ENCODE results near the gene KIAA1210.

The KIAA1210 gene

DNA sequence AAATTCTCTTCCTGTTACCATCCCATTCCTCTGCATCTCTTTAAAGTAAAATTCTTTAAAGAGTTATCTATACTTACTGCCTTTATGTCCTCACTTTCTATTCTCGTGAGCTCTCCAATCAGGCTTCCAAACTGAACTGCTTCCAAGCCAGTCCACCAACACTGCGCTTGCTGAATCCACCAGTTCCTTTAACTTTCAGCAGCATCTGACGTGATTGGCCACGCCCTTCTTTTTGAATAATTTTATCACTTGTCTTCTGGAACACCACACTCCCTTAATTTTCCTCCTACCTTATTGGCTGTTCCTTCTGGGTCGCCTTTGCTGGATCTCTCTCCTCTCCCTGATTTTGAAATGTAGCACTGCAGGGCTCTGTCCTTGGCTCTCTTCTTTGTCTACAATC lies at the start of gene KIAA1210:
Gene KIAA1210, minus strand, starts transcription at position 163 of the 400 bp plus-strand sequence. CDS start 4,170 bp downstream, outside the sequence.
- in situ Hi-C loops (cut with MboI; ENCODE audit: low sequenced_read_pairs), result no loop called here

GRCh38 chrX:119177278-119177677 lies 49.7 kb upstream of the KIAA1210 start:
- in situ Hi-C loops (cut with MboI; ENCODE audit: low sequenced_read_pairs), result no loop called here

- in situ Hi-C loops (cut with MboI; ENCODE audit: low sequenced_read_pairs), result no loop called here
These were observed 47.3 kb upstream of the KIAA1210 start for GRCh38 chrX:119174900-119175299.

DNA sequence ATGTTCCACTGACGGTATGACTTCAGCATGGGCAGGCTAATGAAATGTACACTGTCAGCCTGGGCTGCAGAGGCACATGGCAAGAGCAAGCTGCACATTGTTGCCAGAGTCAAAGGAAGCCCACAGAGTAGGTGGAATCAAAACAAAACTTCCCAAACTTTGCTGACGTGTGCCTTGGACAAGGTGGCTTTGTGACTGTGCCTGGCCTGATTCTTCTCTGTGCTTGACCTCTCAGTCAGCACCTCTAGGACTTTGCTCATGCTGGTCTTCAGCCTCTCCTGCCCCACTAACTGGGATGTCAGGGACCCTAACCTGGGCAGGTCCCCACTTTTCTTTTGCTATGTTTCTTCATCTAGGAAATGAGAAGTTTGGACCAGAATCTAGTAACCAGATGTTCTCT lies 40.5 kb upstream of the KIAA1210 start:
- in situ Hi-C loops (cut with MboI; ENCODE audit: low sequenced_read_pairs), result no loop called here

- in situ Hi-C loops (cut with MboI; ENCODE audit: low sequenced_read_pairs), result no loop called here
These were observed 30.6 kb upstream of the KIAA1210 start for GRCh38 chrX:119158226-119158625.

GRCh38 chrX:119156241-119156640 lies 28.6 kb upstream of the KIAA1210 start:
- in situ Hi-C loops (cut with MboI; ENCODE audit: low sequenced_read_pairs), result no loop called here

DNA sequence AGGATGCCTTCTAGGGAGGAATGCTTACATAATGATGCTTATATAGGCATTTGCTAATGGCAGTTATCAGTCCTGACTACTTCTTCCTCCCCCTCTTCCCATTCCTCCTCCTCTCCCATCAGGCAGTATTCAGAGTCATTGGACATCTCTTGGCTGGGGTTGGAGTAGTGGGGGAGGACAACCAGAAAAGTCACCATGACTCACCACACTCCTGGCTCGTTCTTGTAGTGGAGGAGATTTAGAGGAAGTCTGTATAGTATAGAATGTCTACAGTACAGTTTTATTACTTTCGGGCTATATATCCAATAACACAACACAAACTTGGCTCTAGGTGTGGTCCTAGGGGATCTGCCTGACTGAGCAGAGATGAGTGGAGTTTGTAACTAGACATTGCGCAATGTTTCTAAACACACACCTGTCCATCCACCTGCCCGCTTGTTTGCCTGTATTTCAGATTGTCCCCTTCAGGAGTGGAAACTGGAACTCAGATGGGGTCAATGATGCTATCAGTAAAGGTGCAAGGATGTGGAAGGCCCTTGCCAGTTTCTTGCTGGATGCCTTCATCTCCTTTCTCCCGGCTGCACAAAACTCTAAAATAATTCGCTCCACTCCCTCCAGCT lies 27.9 kb upstream of the KIAA1210 start:
- in situ Hi-C loops (cut with MboI; ENCODE audit: low sequenced_read_pairs), result no loop called here

- in situ Hi-C loops (cut with MboI; ENCODE audit: low sequenced_read_pairs), result no loop called here
These were observed 23.4 kb upstream of the KIAA1210 start for GRCh38 chrX:119151051-119151380.

DNA sequence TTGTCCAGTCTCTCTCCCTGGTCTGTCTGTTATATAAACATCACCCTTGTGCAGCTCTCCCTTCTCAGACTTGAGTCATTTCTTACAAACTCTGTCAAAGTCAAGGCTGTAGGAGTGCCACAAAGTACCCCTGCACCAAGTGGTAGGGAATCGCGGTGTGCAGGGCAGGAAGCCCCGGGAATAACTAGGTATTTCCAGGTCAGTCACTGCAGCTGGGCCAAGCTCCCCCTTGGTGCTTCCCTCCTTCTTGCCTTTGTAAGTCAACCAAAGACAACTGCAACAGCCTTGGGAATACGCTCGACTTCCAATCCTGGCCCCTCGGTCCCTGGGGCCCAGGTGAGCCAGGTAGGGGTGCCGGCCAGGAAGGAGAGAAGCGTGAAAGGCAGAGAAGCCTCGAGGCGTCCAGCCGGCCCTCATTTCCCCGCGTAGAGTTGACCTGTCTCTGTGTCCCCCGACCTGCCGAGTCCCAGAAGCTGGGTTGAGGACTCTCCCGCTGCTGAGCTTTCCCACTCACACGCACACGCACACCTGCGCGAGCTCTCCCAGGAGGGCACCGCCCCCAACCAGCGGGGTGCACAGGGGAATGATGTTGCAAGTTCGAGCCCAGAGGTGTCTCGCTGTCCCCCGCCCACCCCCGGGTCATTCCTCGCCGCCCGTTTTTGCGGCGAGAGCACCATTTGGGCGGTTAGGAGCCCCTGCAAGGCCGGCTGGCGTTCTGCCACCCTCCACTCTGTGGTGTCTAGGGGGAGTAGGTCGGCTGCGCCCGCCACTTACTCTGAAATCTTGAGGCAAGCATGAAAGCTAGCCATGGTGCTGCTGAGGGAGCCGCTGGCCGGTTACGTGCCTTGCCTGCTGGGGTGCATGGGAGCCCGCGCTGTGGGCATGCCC lies 22.8 kb upstream of the KIAA1210 start:
- in situ Hi-C loops (cut with MboI; ENCODE audit: low sequenced_read_pairs), result no loop called here

DNA sequence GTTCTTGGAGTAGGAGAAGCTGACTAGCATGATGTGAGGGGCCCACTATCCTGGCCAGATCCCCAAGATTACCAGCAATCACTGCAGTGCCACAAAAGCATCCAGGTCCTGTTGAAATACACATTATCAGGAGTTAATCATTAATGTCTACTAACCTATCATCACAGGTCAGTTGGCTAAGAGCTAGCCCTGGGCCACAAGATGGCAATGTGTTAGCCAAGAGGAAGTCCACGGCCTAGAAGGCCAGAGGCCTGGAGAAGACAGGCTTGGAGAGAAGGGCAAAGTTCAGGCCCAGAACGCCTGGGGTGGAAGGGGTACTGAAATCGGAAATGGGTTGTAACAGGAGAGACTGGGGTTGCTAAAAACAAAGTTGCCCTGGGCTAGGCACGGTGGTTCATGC lies 19.9 kb upstream of the KIAA1210 start:
- in situ Hi-C loops (cut with MboI; ENCODE audit: low sequenced_read_pairs), result no loop called here

GRCh38 chrX:119145241-119145653 lies 17.6 kb upstream of the KIAA1210 start:
- in situ Hi-C loops (cut with MboI; ENCODE audit: low sequenced_read_pairs), result no loop called here

GRCh38 chrX:119134466-119134865 lies 6.9 kb upstream of the KIAA1210 start:
- in situ Hi-C loops (cut with MboI; ENCODE audit: low sequenced_read_pairs), result no loop called here

DNA sequence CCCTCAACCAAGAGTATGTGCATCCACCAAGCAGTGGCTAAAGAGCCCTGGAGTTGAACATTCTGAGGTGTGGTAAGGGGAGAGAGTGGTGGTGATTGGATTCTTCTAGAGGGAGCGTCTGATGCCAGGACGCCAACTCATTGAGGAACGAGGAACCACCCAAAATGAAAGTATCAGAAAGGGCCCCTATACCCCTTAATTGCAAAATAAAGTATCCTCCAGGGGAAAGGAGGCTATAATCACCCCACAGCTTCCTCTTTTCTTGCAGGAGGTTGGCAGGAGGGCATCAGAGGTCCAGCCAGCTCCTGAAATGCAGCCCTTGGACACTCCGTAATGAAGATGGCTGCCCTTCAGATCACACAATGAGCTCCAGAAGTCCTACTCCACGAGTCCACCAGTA lies 5.3 kb upstream of the KIAA1210 start:
- in situ Hi-C loops (cut with MboI; ENCODE audit: low sequenced_read_pairs), result no loop called here

- in situ Hi-C loops (cut with MboI; ENCODE audit: low sequenced_read_pairs), result no loop called here
These were observed 4.7 kb upstream of the KIAA1210 start for GRCh38 chrX:119132316-119132715.

DNA sequence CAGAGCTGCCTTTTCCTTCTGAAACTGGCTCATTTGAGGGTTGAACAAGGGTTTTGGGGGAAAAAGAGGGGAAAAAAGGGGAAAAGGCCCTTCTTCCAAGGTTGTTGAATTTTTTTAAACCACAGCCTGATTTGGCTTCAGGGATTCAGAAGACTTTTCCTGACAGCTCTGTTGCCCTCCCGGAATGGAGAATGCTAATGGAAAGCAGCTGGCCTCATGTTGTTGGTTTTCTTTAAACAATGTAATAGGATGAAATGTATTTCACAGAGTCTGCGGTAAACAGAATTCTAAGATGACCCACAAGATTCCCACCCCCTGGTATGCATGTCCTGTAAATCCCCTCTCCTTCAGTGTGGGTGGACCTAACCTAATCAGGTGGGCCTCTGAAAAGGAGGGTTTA lies 3.3 kb upstream of the KIAA1210 start:
- in situ Hi-C loops (cut with MboI; ENCODE audit: low sequenced_read_pairs), result no loop called here

- in situ Hi-C loops (cut with MboI; ENCODE audit: low sequenced_read_pairs), result no loop called here
These were observed 6.3 kb downstream of the KIAA1210 start for GRCh38 chrX:119121341-119121740.

DNA sequence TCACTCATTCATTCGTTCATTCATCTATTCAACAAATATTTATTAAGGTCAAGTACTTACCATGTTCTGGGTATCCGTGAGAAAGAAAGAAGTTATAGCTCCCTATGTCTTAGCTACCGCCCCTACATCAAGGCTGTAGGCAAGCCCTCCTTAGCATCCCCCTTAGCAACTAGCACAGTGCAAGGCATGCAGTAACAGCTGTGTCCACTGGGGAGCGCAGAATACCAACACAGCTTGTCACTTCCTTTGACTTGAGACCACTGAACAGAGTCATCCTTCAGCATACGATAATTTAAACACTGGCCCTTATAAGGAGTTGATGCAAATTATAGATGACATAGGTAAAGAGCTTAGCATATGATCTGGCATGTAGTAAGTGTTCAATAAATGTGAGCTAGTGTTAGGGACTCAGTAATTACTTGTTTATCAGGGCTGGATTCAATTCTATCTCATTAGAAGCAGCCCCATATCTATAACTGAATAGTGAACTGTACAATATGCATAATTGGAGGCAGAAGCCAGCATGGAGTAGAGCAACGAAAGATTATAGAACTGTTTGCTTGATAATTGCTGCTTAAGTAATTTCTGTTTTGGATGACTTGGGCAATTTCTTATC lies 8.7 kb downstream of the KIAA1210 start:
- in situ Hi-C loops (cut with MboI; ENCODE audit: low sequenced_read_pairs), result no loop called here

- in situ Hi-C loops (cut with MboI; ENCODE audit: low sequenced_read_pairs), result no loop called here
These were observed 20.4 kb downstream of the KIAA1210 start for GRCh38 chrX:119107206-119107605.

DNA sequence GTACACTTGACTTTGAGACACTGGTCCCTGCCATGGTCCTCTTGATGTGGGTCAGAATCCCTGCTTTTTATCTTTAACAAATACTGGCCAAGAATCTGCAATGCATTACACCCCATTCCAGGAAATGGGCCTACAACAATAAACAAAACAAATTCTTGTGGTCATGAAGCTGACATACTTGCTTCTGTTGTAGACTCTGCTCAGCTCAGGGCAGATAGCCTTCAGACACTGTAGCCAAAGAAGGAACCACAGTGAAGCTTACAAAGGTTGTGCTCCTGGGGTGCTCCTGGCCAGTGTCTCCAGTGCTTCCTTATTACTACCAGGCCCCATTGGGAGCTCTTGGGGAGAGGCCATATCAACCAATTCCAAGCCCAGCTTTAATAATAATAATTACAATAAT lies 21.8 kb downstream of the KIAA1210 start:
- in situ Hi-C loops (cut with MboI; ENCODE audit: low sequenced_read_pairs), result no loop called here

GRCh38 chrX:119101168-119101567 lies 26.4 kb downstream of the KIAA1210 start:
- in situ Hi-C loops (cut with MboI; ENCODE audit: low sequenced_read_pairs), result no loop called here

DNA sequence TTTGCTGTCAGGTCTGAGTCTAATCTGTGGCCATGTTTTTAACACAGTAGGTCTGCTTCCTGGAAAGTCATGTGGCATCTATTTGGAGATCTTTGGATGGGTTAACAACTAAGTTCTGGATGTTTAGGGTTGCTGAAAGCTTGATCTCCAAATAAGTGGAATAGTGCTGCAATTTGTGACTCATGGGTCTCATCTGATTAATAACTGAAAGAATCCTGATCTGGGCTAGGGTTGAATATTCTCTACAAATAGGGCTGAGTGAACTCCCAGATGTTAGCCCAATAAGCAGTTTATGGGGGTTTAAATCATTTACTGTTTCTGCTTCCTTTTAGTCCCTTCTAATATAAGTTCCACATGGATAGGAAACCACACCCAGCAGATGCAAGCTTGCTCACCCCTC lies 31.7 kb downstream of the KIAA1210 start:
- in situ Hi-C loops (cut with MboI; ENCODE audit: low sequenced_read_pairs), result no loop called here

DNA sequence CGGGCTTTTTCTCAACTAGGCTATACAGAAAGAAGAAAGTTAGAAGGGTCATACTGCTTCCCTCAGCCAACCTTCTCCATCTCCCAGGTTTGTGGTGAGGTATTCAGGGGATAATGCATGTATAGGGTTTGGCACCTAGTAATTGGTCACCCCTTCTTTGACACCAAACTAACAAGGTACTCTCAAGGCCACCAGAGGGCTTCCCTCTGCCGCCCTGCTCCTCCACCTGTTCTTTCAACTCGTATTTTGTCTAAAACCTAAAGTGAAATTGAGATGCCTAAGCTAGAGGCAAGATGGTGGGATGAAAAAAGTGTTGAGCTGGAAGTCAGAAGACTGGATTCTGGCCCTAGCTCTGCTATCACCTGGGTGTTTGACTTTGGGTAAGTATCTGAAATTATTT lies 32.8 kb downstream of the KIAA1210 start:
- in situ Hi-C loops (cut with MboI; ENCODE audit: low sequenced_read_pairs), result no loop called here
